Thymus (tissue), 11 donors: ENCODE data around the gene CEP128. TPM values are rescaled to one million over a fixed set of nuclear protein-coding genes. Genes with fewer than 3 reads are reported as not detected.

ENCODE experiments used
- DNase-seq, 9 donors: peaks; one replicate each; pipeline ENCODE4 v3.0.0-alpha.2; 2013; ENCODE audit warnings: low spot score in 9 of 9, low read depth in 6 of 9, missing footprints in 1 of 9
- H3K27ac ChIP-seq, 2 donors: one replicate each; pipeline ENCODE4 v1.5.1; 2013; ENCODE audit warnings: control low read depth in 1 of 2, low read depth in 1 of 2, low read length in 1 of 2, mild to moderate bottlenecking in 1 of 2, moderate library complexity in 1 of 2
- H3K27me3 ChIP-seq, 2 donors: one replicate each; pipeline ENCODE4 v1.5.1; 2013; ENCODE audit warnings: low read length in 1 of 2; ENCODE audit not compliant: control insufficient read depth in 2 of 2, insufficient read depth in 1 of 2
- H3K36me3 ChIP-seq, 2 donors: one replicate each; pipeline ENCODE4 v1.5.1; 2013; ENCODE audit warnings: low read length in 1 of 2, mild to moderate bottlenecking in 1 of 2, moderate library complexity in 1 of 2; ENCODE audit not compliant: control insufficient read depth in 2 of 2, insufficient read depth in 2 of 2
- H3K4me1 ChIP-seq, 2 donors: one replicate each; pipeline ENCODE4 v1.5.1; 2013; ENCODE audit warnings: low read length in 2 of 2; ENCODE audit not compliant: control insufficient read depth in 2 of 2, insufficient read depth in 2 of 2
- H3K4me3 ChIP-seq, 2 donors: one replicate each; pipeline ENCODE4 v1.5.1; 2013; ENCODE audit warnings: low read length in 2 of 2, control low read depth in 1 of 2, mild to moderate bottlenecking in 1 of 2
- H3K9me3 ChIP-seq, 2 donors: one replicate each; pipeline ENCODE4 v1.5.1; 2013; ENCODE audit warnings: low read length in 1 of 2, mild to moderate bottlenecking in 1 of 2; ENCODE audit not compliant: control insufficient read depth in 2 of 2, insufficient read depth in 1 of 2
- WGBS: extraction: QIAGEN DNeasy Blood & Tissue Kit; methylation state at CpG from one replicate; pipeline ENCODE4 v1.1.7; 2013; 5-methylcytosine and 5-hydroxymethylcytosine counted together
- polyA plus RNA-seq: library from polyadenylated mRNA; stranded (reverse); fragments of 200-250 nt; gene quantifications from one replicate; pipeline ENCODE4 v1.2.3, GENCODE V29; 2013
- total RNA-seq: library from RNA; stranded (reverse); fragments of 120-200 nt; gene quantifications from one replicate; pipeline ENCODE4 v1.2.4, GENCODE V29; 2013
- donor health status: healthy.

Gene CEP128
- total and polyA plus RNA-seq, 2 donors, result 7.6 to 63.5 TPM

- H3K27me3 ChIP-seq, result no peaks in the 10 kb centered on the region
- 96% methylated on average over 1 of the region's 1 CpG for WGBS
Measured at GRCh38 chr14:80620434-80620833, 321.1 kb downstream of the CEP128 start.

DNA sequence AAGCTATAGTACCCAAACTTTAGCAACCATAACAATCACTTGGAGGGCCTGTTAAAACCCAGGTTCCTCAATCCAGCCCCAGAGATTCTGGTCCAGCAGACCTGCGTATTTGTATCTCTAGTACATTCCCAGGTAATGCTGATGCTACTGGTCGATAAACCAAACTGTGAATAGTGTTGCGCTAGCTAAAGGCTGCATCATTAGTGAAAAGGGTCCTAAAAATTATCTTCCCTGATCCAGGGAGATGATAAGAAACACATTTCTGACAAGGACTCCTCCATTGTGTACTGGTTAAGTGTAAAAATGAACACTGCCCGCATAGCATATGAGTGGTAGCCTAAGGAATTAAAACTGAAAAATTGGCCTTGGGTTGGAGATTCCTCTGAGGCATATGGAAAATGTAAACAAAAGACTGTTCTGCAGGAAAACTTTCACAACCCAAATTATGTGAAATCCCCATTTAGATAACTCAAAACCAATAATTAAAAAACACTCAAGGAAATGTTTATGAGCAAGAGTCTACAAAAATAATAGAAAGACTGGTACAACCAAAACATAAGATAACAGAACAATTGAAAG, 322.7 kb downstream of the CEP128 start:
- Histone ChIP-seq H3K4me3 (no peak overlapping the region), H3K36me3 (no peaks in the 10 kb centered on the region), H3K27ac (no peak overlapping the region), H3K9me3 (no peaks in the 10 kb centered on the region), H3K27me3 (no peaks in the 10 kb centered on the region), H3K4me1 (no peaks in the 10 kb centered on the region)
- 98% methylated on average over 4 of the region's 4 CpGs for WGBS
- no peak for DNase-seq

More at GRCh38 chr14:80620434-80620833, 321.1 kb downstream of the CEP128 start:
- no peak for DNase-seq
- H3K4me1 ChIP-seq, result no peaks in the 10 kb centered on the region
- no peak overlapping the region for H3K27ac ChIP-seq
- H3K4me3 ChIP-seq, result no peak overlapping the region
- H3K9me3 ChIP-seq, result no peaks in the 10 kb centered on the region
- no peaks in the 10 kb centered on the region for H3K36me3 ChIP-seq

DNA sequence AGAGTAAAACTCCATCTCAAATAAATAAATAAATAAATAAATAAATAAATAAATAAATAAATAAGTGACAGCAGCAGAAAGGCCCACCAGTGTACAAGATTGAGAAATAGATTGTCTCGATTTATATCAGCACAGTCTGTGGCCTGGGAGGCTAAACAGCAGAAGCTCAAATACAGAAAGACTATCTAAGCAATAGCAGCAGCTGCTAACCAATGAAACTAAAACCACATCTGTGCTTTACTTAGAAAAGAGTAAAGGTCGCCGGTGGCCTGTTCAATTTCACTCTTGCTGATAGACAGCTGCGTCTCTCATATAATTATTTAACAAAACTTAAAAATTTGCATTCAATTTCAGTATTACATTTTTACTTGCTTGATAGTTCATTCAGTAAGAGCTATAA, 325.7 kb downstream of the CEP128 start:
- H3K27me3 ChIP-seq, result no peaks in the 10 kb centered on the region
- no peak overlapping the region for H3K4me3 ChIP-seq
- H3K9me3 ChIP-seq, result no peaks in the 10 kb centered on the region
- no peaks in the 10 kb centered on the region for H3K36me3 ChIP-seq
- H3K27ac ChIP-seq, result no peak overlapping the region
- no peaks in the 10 kb centered on the region for H3K4me1 ChIP-seq
- DNase-seq, result no peak
- WGBS, result 90% methylated on average over 4 of the region's 4 CpGs

- H3K36me3 ChIP-seq, result no peaks in the 10 kb centered on the region
- no peak overlapping the region for H3K4me3 ChIP-seq
- DNase-seq, result no peak
- no peaks in the 10 kb centered on the region for H3K9me3 ChIP-seq
- H3K27ac ChIP-seq, result no peak overlapping the region
- H3K27me3 ChIP-seq, result no peaks in the 10 kb centered on the region
- H3K4me1 ChIP-seq, result no peaks in the 10 kb centered on the region
Measured at GRCh38 chr14:80609055-80609454, 332.5 kb downstream of the CEP128 start.

DNA sequence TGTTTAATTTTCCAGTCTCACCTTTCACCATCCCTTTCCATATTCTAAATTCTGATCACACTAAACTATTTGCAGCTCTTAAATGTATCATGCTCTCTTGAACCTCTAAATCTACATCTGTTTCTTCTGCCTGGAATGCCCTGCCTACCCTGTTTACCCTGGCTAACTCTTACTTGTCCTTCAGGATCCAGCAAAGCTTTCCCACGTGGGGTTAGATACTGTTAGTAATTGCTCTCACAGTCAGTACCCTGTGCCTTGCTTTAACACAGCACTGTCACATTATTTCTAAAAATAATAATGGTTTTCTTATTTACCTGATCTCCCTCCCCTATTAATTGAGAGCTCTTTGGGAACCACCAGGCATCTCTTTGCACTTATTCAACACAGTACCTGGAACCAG, 333.0 kb downstream of the CEP128 start:
- Histone ChIP-seq H3K36me3 (no peaks in the 10 kb centered on the region), H3K27me3 (no peaks in the 10 kb centered on the region), H3K4me1 (no peaks in the 10 kb centered on the region), H3K9me3 (no peaks in the 10 kb centered on the region), H3K4me3 (no peak overlapping the region), H3K27ac (no peak overlapping the region)
- no peak for DNase-seq
- WGBS, result 97% methylated on average over 1 of the region's 1 CpG

DNA sequence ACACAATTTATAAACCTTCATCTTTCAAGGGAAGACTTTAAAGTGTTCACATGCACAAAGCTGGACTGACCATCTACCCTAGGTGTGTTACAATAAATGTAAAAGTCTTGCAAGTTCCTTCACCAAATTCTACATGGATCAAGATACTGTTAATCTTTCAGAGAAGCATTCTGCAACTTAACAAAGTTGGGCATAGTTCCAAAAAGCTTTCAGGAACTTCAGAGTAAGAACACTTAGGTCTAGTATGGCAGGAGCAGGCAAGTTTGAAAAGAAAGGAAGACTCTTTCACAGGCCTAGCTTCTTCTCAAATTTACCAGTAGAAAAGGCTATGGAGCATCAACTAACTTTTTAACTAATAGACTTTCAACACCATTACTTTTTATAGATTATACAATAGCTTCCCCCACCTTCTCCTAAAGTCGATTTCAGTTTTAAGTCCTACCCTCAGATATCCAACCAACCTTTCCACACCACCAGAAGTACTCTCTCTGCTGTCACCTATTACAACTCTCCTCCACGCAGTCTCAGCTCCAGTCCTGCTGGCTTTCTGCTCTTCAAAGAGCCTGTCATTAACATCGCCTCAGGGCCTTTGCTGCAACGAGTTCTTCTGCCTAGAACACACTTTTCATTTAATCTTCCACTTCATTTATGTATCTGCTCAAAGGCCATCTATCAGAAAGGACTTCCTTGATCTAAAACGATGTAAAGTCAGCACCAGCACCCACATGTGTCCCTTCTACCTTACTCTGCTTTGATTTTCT, 333.9 kb downstream of the CEP128 start:
- WGBS, result 96% methylated on average over 5 of the region's 5 CpGs
- DNase-seq, result no peak
- H3K4me3 ChIP-seq, result no peak overlapping the region
- no peaks in the 10 kb centered on the region for H3K27me3 ChIP-seq
- H3K9me3 ChIP-seq, result no peaks in the 10 kb centered on the region
- no peaks in the 10 kb centered on the region for H3K36me3 ChIP-seq
- H3K4me1 ChIP-seq, result no peaks in the 10 kb centered on the region
- no peak overlapping the region for H3K27ac ChIP-seq

DNA sequence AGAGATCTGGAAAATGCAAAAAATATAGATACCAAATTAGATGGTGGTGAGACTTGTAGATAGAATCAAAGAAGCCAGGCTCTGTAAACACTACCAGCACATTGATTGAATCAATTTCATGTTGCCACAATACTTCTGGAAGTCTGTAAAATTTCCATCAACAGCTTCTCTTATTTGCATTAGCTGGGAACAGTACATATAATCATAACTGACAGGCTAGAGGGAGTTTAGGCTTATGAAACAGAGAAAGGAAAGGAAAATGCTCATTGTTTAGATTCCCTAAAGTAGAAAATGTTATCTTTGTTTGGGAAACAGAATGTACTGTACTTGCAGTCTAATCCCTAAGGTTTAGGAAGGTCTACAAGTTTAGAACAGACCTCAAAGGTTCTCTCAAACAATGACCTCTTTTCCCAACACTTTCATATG, 335.2 kb downstream of the CEP128 start:
- Histone ChIP-seq H3K27ac (no peak overlapping the region), H3K36me3 (no peaks in the 10 kb centered on the region), H3K9me3 (no peaks in the 10 kb centered on the region), H3K4me3 (no peak overlapping the region), H3K27me3 (no peaks in the 10 kb centered on the region), H3K4me1 (no peaks in the 10 kb centered on the region)
- DNase-seq, result no peak

- no peaks in the 10 kb centered on the region for H3K9me3 ChIP-seq
- no peak overlapping the region for H3K27ac ChIP-seq
- no peaks in the 10 kb centered on the region for H3K4me1 ChIP-seq
- H3K4me3 ChIP-seq, result no peak overlapping the region
- no peaks in the 10 kb centered on the region for H3K36me3 ChIP-seq
- no peaks in the 10 kb centered on the region for H3K27me3 ChIP-seq
- no peak for DNase-seq
Measured at GRCh38 chr14:80605536-80605935, 336.0 kb downstream of the CEP128 start.

DNA sequence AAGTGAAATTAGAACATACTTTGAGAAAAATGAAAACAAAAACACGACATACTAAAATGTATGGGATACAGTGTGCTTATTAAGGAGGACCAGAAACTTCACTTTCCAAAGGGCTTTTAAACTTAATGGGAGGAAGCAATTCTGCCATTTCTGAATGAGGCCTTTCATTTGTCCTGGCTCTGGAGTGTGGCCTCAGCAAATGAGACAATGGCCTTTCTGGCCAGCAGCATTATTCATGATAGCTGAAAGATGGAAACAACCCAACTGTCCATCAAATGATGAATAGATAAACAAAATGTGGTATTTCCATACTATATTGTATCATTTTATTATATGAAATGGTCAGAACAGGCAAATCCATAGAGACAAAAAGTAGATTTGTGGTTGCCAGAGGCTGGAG, 338.6 kb downstream of the CEP128 start:
- Histone ChIP-seq H3K4me3 (no peak overlapping the region), H3K4me1 (no peaks in the 10 kb centered on the region), H3K36me3 (no peaks in the 10 kb centered on the region), H3K9me3 (no peaks in the 10 kb centered on the region), H3K27ac (no peak overlapping the region), H3K27me3 (no peaks in the 10 kb centered on the region)
- DNase-seq, result no peak
- WGBS, result 92% methylated on average over 1 of the region's 1 CpG
